Measurements from ENCODE around the gene MINPP1. TPM values are rescaled to one million over a fixed set of nuclear protein-coding genes. Genes with fewer than 3 reads are reported as not detected.

MINPP1 gene
- total RNA-seq, 1 experiment from 2014 or later, result 12.3 TPM

GRCh38 chr10:87598700-87599099 lies 94.0 kb downstream of the MINPP1 start:
- TF ChIP-seq CTCF (IDR thresholded peaks at IDR 0.05; ENCODE audit: unreplicated experiment), result no peak
- CTCF ChIA-PET, result interaction anchor here (0.9 kb wide), 1 partner anchor 136 kb away, joined by 3 read pairs; no protein-coding TSS in a partner anchor
- Mint-ChIP-seq H3K27me3 (ENCODE audit: insufficient read depth, unreplicated experiment) (no peaks in the 10 kb centered on the region), H3K4me1 (ENCODE audit: insufficient read depth, unreplicated experiment) (peaks cover 5% of the 10 kb centered on the region), H3K27ac (ENCODE audit: low read depth, unreplicated experiment) (no peak overlapping the region), H3K36me3 (ENCODE audit: insufficient read depth, unreplicated experiment) (no peaks in the 10 kb centered on the region), H3K4me3 (ENCODE audit: unreplicated experiment) (no peak overlapping the region), H3K9me3 (ENCODE audit: unreplicated experiment) (no peaks in the 10 kb centered on the region)
- intact Hi-C loops (cut with micrococcal nuclease), result no loop called here
- POLR2A ChIA-PET, result interaction anchor here (1.3 to 1.5 kb wide), 2 partner anchors 11 to 13 kb away, joined by 4 to 5 read pairs; no protein-coding TSS in a partner anchor
- no peak for DNase-seq (ENCODE audit: unreplicated experiment)
- BruUV-seq (replicated peaks), result no TSS peak

- Mint-ChIP-seq H3K4me3 (ENCODE audit: unreplicated experiment) (no peak overlapping the region), H3K27me3 (ENCODE audit: insufficient read depth, unreplicated experiment) (no peaks in the 10 kb centered on the region), H3K27ac (ENCODE audit: low read depth, unreplicated experiment) (no peak overlapping the region), H3K4me1 (ENCODE audit: insufficient read depth, unreplicated experiment) (peaks cover 5% of the 10 kb centered on the region), H3K36me3 (ENCODE audit: insufficient read depth, unreplicated experiment) (no peaks in the 10 kb centered on the region), H3K9me3 (ENCODE audit: unreplicated experiment) (no peaks in the 10 kb centered on the region)
- CTCF ChIA-PET, result no interaction called here
- BruUV-seq (replicated peaks), result no TSS peak
- TF ChIP-seq CTCF (IDR thresholded peaks at IDR 0.05; ENCODE audit: unreplicated experiment), result no peak
- DNase-seq (ENCODE audit: unreplicated experiment), result no peak
- POLR2A ChIA-PET, result no interaction called here
- intact Hi-C loops (cut with micrococcal nuclease), result no loop called here
Measured at GRCh38 chr10:87600581-87600980, 95.9 kb downstream of the MINPP1 start.

Small RNA genes lying within 50 kb of the gene (microRNA-seq; reads per million reads assigned to microRNA genes)
- not detected for gene MIR4678

Other genes with a start within 250 kb of the MINPP1 start
- 2.0 and 2.3 TPM in 2 replicates for gene NUTM2D, start 147.1 kb upstream of the MINPP1 start, total RNA-seq (2022)
- gene PAPSS2, start 155.0 kb downstream of the MINPP1 start, total RNA-seq (2022), result 1.0 and 1.4 TPM in 2 replicates